ENCODE results near the gene MRS2. TPM values are rescaled to one million over a fixed set of nuclear protein-coding genes. Genes with fewer than 3 reads are reported as not detected.

MRS2 gene
- total and polyA plus RNA-seq, 2 donors (not counting 3 experiments of a cell fraction or from before 2014, with no cell fraction given): 12.1 to 21.1 TPM

DNA sequence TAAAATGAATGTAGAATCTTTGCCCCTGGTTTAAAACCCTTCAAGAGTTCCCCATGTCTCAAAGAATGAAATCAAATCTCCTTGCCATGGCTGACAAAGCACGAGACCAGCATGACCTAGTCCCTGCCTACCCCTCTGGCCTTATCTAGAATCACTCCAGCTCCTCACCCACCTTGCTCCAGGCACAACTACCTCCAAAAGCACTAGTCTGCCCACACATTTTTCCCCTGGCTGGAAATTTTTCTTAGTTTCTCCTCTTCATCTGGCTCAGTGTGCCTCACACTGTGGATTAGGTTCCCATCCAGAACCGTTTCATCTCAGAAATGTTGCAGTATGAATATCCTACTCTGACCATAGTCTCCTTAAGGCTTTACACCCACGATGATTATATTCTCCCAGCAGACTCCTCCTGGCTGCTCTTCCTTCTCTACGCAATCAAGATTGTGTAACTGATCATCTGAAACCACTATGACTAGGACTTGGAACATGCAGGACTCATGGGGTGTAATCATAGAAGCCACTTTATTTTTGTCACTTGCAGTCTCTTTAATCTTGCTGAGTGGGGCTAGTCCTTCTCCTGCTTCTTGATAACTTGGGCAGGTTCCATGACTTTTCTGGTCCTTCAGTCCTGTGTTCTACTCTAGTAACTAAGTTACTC is 7.8 kb upstream of the MRS2 start:
- dilution Hi-C loops (cut with MboI; ENCODE audit: extremely low pct_ligation_motif_present, low sequenced_read_pairs): no loop called here
- no TSS peak for BruUV-seq (replicated peaks)
- intact Hi-C loops (cut with micrococcal nuclease): no loop called here
- Histone ChIP-seq H3K36me3 (ENCODE audit: control insufficient read depth in 2 of 2, extremely low read depth in 1 of 2, insufficient read depth in 2 of 2, low read length in 2 of 2) (no peaks in the 10 kb centered on the region), H2AFZ (ENCODE audit: low read depth, low read length) (no peak overlapping the region), H3K27me3 (ENCODE audit: control insufficient read depth in 2 of 2, insufficient read depth in 2 of 2, low read length in 2 of 2) (peaks cover 6 to 7% of the 10 kb centered on the region in 2 experiments), H3K9me1 (replicated peaks; ENCODE audit: control insufficient read depth, extremely low read depth, insufficient read depth, low read length) (no peaks in the 10 kb centered on the region), H3K4me2 (ENCODE audit: insufficient read depth, low read length) (no peak overlapping the region), H3K4me1 (ENCODE audit: control insufficient read depth, extremely low read depth, insufficient read depth, low read length) (no peaks in the 10 kb centered on the region), H3K9ac (replicated peaks; ENCODE audit: extremely low read depth, insufficient read depth, low read length) (no peak overlapping the region), H3K27ac (ENCODE audit: insufficient read depth, low read depth, low read length) (no peak overlapping the region), H3K4me3 (replicated peaks in 1 of 3; ENCODE audit: insufficient read depth in 1 of 3, low read depth in 1 of 3, low read length in 3 of 3) (no peak overlapping the region), H4K20me1 (replicated peaks; ENCODE audit: control insufficient read depth, extremely low read depth, insufficient read depth, low read length) (no peaks in the 10 kb centered on the region), H3K79me2 (ENCODE audit: control insufficient read depth, insufficient read depth, low read length) (no peaks in the 10 kb centered on the region), H3K9me3 (replicated peaks; ENCODE audit: control insufficient read depth, insufficient read depth, low read length) (no peaks in the 10 kb centered on the region)
- DNase-seq (ENCODE audit: low read depth, low spot score): no peak
- no peak for TF ChIP-seq EZH2 (IDR thresholded peaks at IDR 0.05; ENCODE audit: borderline replicate concordance, low read depth, low read length, severe bottlenecking)
- TF ChIP-seq, protein P1, sequence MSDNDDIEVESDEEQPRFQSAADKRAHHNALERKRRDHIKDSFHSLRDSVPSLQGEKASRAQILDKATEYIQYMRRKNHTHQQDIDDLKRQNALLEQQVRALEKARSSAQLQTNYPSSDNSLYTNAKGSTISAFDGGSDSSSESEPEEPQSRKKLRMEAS (IDR thresholded peaks at IDR 0.05; ENCODE audit: insufficient read depth, insufficient read length): no peak
- no peak for TF ChIP-seq FOS (IDR thresholded peaks at IDR 0.05; ENCODE audit: borderline replicate concordance, insufficient read depth, low read length)
- TF ChIP-seq POLR2AphosphoS5 (IDR thresholded peaks at IDR 0.05; ENCODE audit: insufficient read depth, low read depth, low read length): no peak
- TF ChIP-seq, protein P2, sequence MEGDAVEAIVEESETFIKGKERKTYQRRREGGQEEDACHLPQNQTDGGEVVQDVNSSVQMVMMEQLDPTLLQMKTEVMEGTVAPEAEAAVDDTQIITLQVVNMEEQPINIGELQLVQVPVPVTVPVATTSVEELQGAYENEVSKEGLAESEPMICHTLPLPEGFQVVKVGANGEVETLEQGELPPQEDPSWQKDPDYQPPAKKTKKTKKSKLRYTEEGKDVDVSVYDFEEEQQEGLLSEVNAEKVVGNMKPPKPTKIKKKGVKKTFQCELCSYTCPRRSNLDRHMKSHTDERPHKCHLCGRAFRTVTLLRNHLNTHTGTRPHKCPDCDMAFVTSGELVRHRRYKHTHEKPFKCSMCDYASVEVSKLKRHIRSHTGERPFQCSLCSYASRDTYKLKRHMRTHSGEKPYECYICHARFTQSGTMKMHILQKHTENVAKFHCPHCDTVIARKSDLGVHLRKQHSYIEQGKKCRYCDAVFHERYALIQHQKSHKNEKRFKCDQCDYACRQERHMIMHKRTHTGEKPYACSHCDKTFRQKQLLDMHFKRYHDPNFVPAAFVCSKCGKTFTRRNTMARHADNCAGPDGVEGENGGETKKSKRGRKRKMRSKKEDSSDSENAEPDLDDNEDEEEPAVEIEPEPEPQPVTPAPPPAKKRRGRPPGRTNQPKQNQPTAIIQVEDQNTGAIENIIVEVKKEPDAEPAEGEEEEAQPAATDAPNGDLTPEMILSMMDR (IDR thresholded peaks at IDR 0.05; ENCODE audit: extremely low read depth in 1 of 2, insufficient read depth in 1 of 2, low read depth in 1 of 2, low read length in 2 of 2): no peak
- no peak for TF ChIP-seq JUN (IDR thresholded peaks at IDR 0.05; ENCODE audit: borderline replicate concordance, insufficient read depth, insufficient read length, low read depth)
- no peak for TF ChIP-seq POLR2A (IDR thresholded peaks at IDR 0.05; ENCODE audit: low read depth, low read length)
- no peak for TF ChIP-seq MYC (IDR thresholded peaks at IDR 0.05; ENCODE audit: low read depth, low read length)
- no peak for TF ChIP-seq GATA2 (IDR thresholded peaks at IDR 0.05; ENCODE audit: insufficient read depth, insufficient read length, low read depth, low read length)
- POLR2A ChIA-PET: no interaction called here
- CTCF ChIA-PET: no interaction called here
- no peak for FAIRE-seq
